Parathyroid adenoma (tissue), 2 donors: Measurements from ENCODE around the gene RASL11A.

ENCODE experiments used
- H2AFZ ChIP-seq: fragments of 300-600 bp; sonication (generic); one replicate; pipeline ENCODE4 v1.7.0; 2017; ENCODE audit warnings: antibody characterized with exemption, mild to moderate bottlenecking
- H3K27ac ChIP-seq: fragments of 300-600 bp; sonication (generic); one replicate; pipeline ENCODE4 v1.7.0; 2017
- H3K27me3 ChIP-seq: fragments of 300-600 bp; sonication (generic); one replicate; pipeline ENCODE4 v1.7.0; 2017; ENCODE audit warnings: low read length; ENCODE audit not compliant: control insufficient read depth, insufficient read depth
- H3K36me3 ChIP-seq: fragments of 300-600 bp; sonication (generic); one replicate; pipeline ENCODE4 v1.7.0; 2017; ENCODE audit warnings: low read length; ENCODE audit not compliant: control insufficient read depth, insufficient read depth
- H3K4me1 ChIP-seq: fragments of 300-600 bp; sonication (generic); one replicate; pipeline ENCODE4 v1.7.0; 2017; ENCODE audit warnings: control low read depth
- H3K4me2 ChIP-seq: fragments of 300-600 bp; sonication (generic); one replicate; pipeline ENCODE4 v1.7.0; 2017; ENCODE audit warnings: low read length
- H3K4me3 ChIP-seq: fragments of 300-600 bp; sonication (generic); one replicate; pipeline ENCODE4 v1.7.0; 2017; ENCODE audit warnings: low read depth, low read length
- H3K79me2 ChIP-seq: fragments of 300-600 bp; sonication (generic); one replicate; pipeline ENCODE4 v1.7.0; 2017; ENCODE audit warnings: control low read depth
- H3K9ac ChIP-seq: fragments of 300-600 bp; sonication (generic); one replicate; pipeline ENCODE4 v1.7.0; 2017; ENCODE audit warnings: mild to moderate bottlenecking
- H3K9me3 ChIP-seq: fragments of 300-600 bp; sonication (generic); one replicate; pipeline ENCODE4 v1.7.0; 2017; ENCODE audit warnings: low read length; ENCODE audit not compliant: control insufficient read depth
- CTCF ChIP-seq: fragments of 300-600 bp; sonication (generic); IDR thresholded peaks from one replicate; pipeline ENCODE4 v1.7.0; 2017; ENCODE audit warnings: antibody characterized with exemption, mild to moderate bottlenecking
- donor health status: primary hyperparathyroidism.

RASL11A gene

GRCh38 chr13:27251166-27252091, 19.2 kb upstream of the RASL11A start, which contains the start of gene RPL21:
Gene RPL21, plus strand, starts transcription at chr13:27251558. Its CDS starts 2,219 bp downstream, at chr13:27253777.
- no peaks in the 10 kb centered on the region for H3K36me3 ChIP-seq
- peak within 1 kb of the TSS; percentile 93 for H3K4me3 ChIP-seq
- no peaks in the 10 kb centered on the region for H3K9me3 ChIP-seq
- peak within 1 kb of the TSS; percentile 89 for H2AFZ ChIP-seq
- no peaks in the 10 kb centered on the region for H3K4me1 ChIP-seq
- no peak for TF ChIP-seq CTCF
- peaks cover 12% of the 10 kb centered on the region for H3K79me2 ChIP-seq
- H3K27me3 ChIP-seq: no peaks in the 10 kb centered on the region
- peak within 1 kb of the TSS; percentile 87 for H3K9ac ChIP-seq
- peak within 1 kb of the TSS; percentile 88 for H3K4me2 ChIP-seq
- H3K27ac ChIP-seq: peak within 1 kb of the TSS; percentile 99

- H3K4me2 ChIP-seq: peak overlapping the region; percentile 88
- H3K27me3 ChIP-seq: no peaks in the 10 kb centered on the region
- H3K9ac ChIP-seq: peak overlapping the region; percentile 87
- peak overlapping the region; percentile 93 for H3K4me3 ChIP-seq
- no peak overlapping the region for H2AFZ ChIP-seq
- peak overlapping the region; percentile 99 for H3K27ac ChIP-seq
- no peaks in the 10 kb centered on the region for H3K9me3 ChIP-seq
- peaks cover 12% of the 10 kb centered on the region for H3K79me2 ChIP-seq
- H3K36me3 ChIP-seq: no peaks in the 10 kb centered on the region
- TF ChIP-seq CTCF: no peak
- H3K4me1 ChIP-seq: no peaks in the 10 kb centered on the region
Observed at GRCh38 chr13:27252467-27252866, 18.2 kb upstream of the RASL11A start.

GRCh38 chr13:27257233-27257568, 13.4 kb upstream of the RASL11A start:
- Histone ChIP-seq H3K79me2 (peaks cover 4% of the 10 kb centered on the region), H3K9ac (no peak overlapping the region), H3K27ac (no peak overlapping the region), H3K4me3 (no peak overlapping the region), H3K36me3 (no peaks in the 10 kb centered on the region), H3K27me3 (no peaks in the 10 kb centered on the region), H3K4me1 (no peaks in the 10 kb centered on the region), H2AFZ (no peak overlapping the region), H3K4me2 (no peak overlapping the region), H3K9me3 (no peaks in the 10 kb centered on the region)
- TF ChIP-seq CTCF: no peak

- no peak overlapping the region for H3K4me3 ChIP-seq
- H3K27me3 ChIP-seq: no peaks in the 10 kb centered on the region
- H3K9ac ChIP-seq: no peak overlapping the region
- H2AFZ ChIP-seq: no peak overlapping the region
- no peak overlapping the region for H3K4me2 ChIP-seq
- H3K79me2 ChIP-seq: no peaks in the 10 kb centered on the region
- H3K27ac ChIP-seq: no peak overlapping the region
- no peaks in the 10 kb centered on the region for H3K9me3 ChIP-seq
- no peaks in the 10 kb centered on the region for H3K36me3 ChIP-seq
- H3K4me1 ChIP-seq: no peaks in the 10 kb centered on the region
- no peak for TF ChIP-seq CTCF
Observed at GRCh38 chr13:27257648-27258253, 12.9 kb upstream of the RASL11A start.
